Measurements from ENCODE around the gene IL2RG. TPM values are rescaled to one million over a fixed set of nuclear protein-coding genes. Genes with fewer than 3 reads are reported as not detected.

The IL2RG gene
- total and polyA plus RNA-seq, 2 donors (not counting 1 experiment from before 2014, with no cell fraction given) = 297 to 419 TPM

DNA sequence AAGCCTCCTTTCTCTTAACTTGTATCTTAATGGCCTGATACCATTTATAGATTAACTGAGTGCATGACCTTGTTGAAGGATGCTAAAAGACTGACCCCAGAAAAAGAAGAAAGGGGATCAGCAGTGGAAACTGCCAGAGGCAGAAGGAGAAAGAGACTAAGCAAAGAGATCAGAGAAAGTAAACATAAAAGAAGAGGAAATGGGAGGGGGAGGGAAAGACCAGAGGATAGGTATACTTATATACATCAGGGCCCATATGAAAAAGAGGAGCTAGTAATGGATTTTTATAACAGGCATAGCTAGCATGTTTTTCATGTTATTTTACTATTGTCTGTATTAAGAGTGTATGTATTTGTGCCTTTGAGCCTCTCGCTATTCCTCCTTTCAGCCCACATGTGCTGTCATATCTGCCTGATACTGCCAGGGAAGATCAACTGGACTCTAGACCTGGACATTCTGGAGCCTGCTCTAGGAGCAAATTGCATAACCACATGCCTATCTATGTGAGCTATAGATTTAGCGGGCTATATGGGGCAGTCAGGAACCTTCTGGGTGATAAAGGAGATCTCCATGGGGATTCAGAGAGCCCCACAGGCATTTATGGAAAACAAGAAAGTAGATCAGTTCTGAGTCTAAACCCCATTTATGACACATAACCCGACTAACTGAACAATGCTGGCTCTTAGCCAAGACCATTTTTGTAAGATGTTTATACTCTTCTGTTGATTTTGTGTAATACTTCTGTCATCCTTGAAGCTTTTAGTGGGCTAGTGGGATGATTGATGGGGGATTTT, 29.9 kb downstream of the IL2RG start:
- intact Hi-C loops (cut with micrococcal nuclease) = no loop called here
- no peak overlapping the region for H3K4me3 ChIP-seq (ENCODE audit: control extremely low read depth in 1 of 5, extremely low read depth in 1 of 5, insufficient read depth in 1 of 5, low read depth in 2 of 5, low read length in 4 of 5)
- ATAC-seq (ENCODE audit: low read depth) (no peak), DNase-seq (no peak)
- no peak overlapping the region for H3K4me2 ChIP-seq (replicated peaks; ENCODE audit: low read depth, low read length, poor library complexity, severe bottlenecking)
- H3K27me3 ChIP-seq (replicated peaks in 1 of 4; ENCODE audit: control extremely low read depth in 1 of 4, control insufficient read depth in 3 of 4, insufficient read depth in 4 of 4, low read length in 3 of 4) = no peaks in the 10 kb centered on the region
- WGBS (ENCODE audit: insufficient coverage) = no CpG with 5 or more reads among the region's 3 CpGs
- no peak overlapping the region for H2AFZ ChIP-seq (ENCODE audit: insufficient read depth, low read depth, low read length, poor library complexity, severe bottlenecking)
- no peak overlapping the region for H3K4me3 Mint-ChIP-seq
- no peaks in the 10 kb centered on the region for H3K36me3 ChIP-seq (replicated peaks in 1 of 2; ENCODE audit: control extremely low read depth in 1 of 2, control insufficient read depth in 1 of 2, extremely low read depth in 1 of 2, insufficient read depth in 2 of 2, low read length in 1 of 2)
- peaks cover 3% of the 10 kb centered on the region for H3K27me3 Mint-ChIP-seq
- H3K9ac ChIP-seq (ENCODE audit: low read length) = no peak overlapping the region
- no peaks in the 10 kb centered on the region for H4K20me1 ChIP-seq (ENCODE audit: control insufficient read depth, insufficient read depth, low read length, poor library complexity, severe bottlenecking)
- TF ChIP-seq CTCF (IDR thresholded peaks at IDR 0.05) = no peak
- no peak for TF ChIP-seq EZH2 (IDR thresholded peaks at IDR 0.05; ENCODE audit: borderline replicate concordance, insufficient read depth, low read depth, low read length, poor library complexity, severe bottlenecking)
- H3K4me1 ChIP-seq (ENCODE audit: control insufficient read depth in 2 of 2, insufficient read depth in 2 of 2, low read length in 2 of 2) = no peaks in the 10 kb centered on the region
- no peaks in the 10 kb centered on the region for H3K4me1 Mint-ChIP-seq
- ChIA-PET POLR2A (no interaction called here), CTCF (no interaction called here)
- H3K9me3 Mint-ChIP-seq (ENCODE audit: insufficient read depth) = no peaks in the 10 kb centered on the region
- no peaks in the 10 kb centered on the region for H3K9me3 ChIP-seq (ENCODE audit: control extremely low read depth in 1 of 3, control insufficient read depth in 2 of 3, insufficient read depth in 1 of 3, low read length in 2 of 3)
- no peaks in the 10 kb centered on the region for H3K79me2 ChIP-seq (ENCODE audit: control insufficient read depth, insufficient read depth, low read length)
- no peak overlapping the region for H3K27ac ChIP-seq (ENCODE audit: low read length in 2 of 2)
- no peak overlapping the region for H3K27ac Mint-ChIP-seq

GRCh38 chrX:71070531-71070930, 40.8 kb downstream of the IL2RG start:
- no peak overlapping the region for H3K4me3 Mint-ChIP-seq
- Histone ChIP-seq H3K27ac (ENCODE audit: low read length in 2 of 2) (no peak overlapping the region), H3K9me3 (ENCODE audit: control extremely low read depth in 1 of 3, control insufficient read depth in 2 of 3, insufficient read depth in 1 of 3, low read length in 2 of 3) (no peaks in the 10 kb centered on the region), H3K4me3 (ENCODE audit: control extremely low read depth in 1 of 5, extremely low read depth in 1 of 5, insufficient read depth in 1 of 5, low read depth in 2 of 5, low read length in 4 of 5) (no peak overlapping the region), H3K27me3 (replicated peaks in 1 of 4; ENCODE audit: control extremely low read depth in 1 of 4, control insufficient read depth in 3 of 4, insufficient read depth in 4 of 4, low read length in 3 of 4) (no peaks in the 10 kb centered on the region), H4K20me1 (ENCODE audit: control insufficient read depth, insufficient read depth, low read length, poor library complexity, severe bottlenecking) (no peaks in the 10 kb centered on the region), H3K4me1 (ENCODE audit: control insufficient read depth in 2 of 2, insufficient read depth in 2 of 2, low read length in 2 of 2) (peaks cover 0 to 12% of the 10 kb centered on the region in 2 donors), H3K36me3 (replicated peaks in 1 of 2; ENCODE audit: control extremely low read depth in 1 of 2, control insufficient read depth in 1 of 2, extremely low read depth in 1 of 2, insufficient read depth in 2 of 2, low read length in 1 of 2) (no peaks in the 10 kb centered on the region), H3K79me2 (ENCODE audit: control insufficient read depth, insufficient read depth, low read length) (peaks cover 13% of the 10 kb centered on the region), H3K4me2 (replicated peaks; ENCODE audit: low read depth, low read length, poor library complexity, severe bottlenecking) (no peak overlapping the region), H2AFZ (ENCODE audit: insufficient read depth, low read depth, low read length, poor library complexity, severe bottlenecking) (no peak overlapping the region), H3K9ac (ENCODE audit: low read length) (no peak overlapping the region)
- H3K9me3 Mint-ChIP-seq (ENCODE audit: insufficient read depth) = no peaks in the 10 kb centered on the region
- H3K4me1 Mint-ChIP-seq = peaks cover 11% of the 10 kb centered on the region
- DNase-seq (no peak), ATAC-seq (ENCODE audit: low read depth) (no peak)
- TF ChIP-seq CTCF (IDR thresholded peaks at IDR 0.05) = no peak
- TF ChIP-seq EZH2 (IDR thresholded peaks at IDR 0.05; ENCODE audit: borderline replicate concordance, insufficient read depth, low read depth, low read length, poor library complexity, severe bottlenecking) = no peak
- peaks cover 3% of the 10 kb centered on the region for H3K27me3 Mint-ChIP-seq
- no CpG with 5 or more reads among the region's 5 CpGs for WGBS (ENCODE audit: insufficient coverage)
- intact Hi-C loops (cut with micrococcal nuclease) = no loop called here
- H3K27ac Mint-ChIP-seq = no peak overlapping the region
- ChIA-PET CTCF (no interaction called here), POLR2A (no interaction called here)

Data from B cell (primary cell).